NT2/D1 (cell line): Measurements from ENCODE around the gene THBS3.
"Not testable (repeated sequence)": the region's sequence is repeated elsewhere in the genome, so short reads cannot be mapped to it uniquely, and the experiment has no call there.

Experiments used
- YY1 ChIP-seq: IDR thresholded peaks from 2 replicates; pipeline ENCODE4 v1.6.1; 2011; ENCODE audit not compliant: insufficient read length, insufficient read depth
- ZNF274 ChIP-seq: IDR thresholded peaks from 2 replicates; pipeline ENCODE4 v1.6.1; 2011; ENCODE audit warnings: mild to moderate bottlenecking, low read depth, low read length

DNA sequence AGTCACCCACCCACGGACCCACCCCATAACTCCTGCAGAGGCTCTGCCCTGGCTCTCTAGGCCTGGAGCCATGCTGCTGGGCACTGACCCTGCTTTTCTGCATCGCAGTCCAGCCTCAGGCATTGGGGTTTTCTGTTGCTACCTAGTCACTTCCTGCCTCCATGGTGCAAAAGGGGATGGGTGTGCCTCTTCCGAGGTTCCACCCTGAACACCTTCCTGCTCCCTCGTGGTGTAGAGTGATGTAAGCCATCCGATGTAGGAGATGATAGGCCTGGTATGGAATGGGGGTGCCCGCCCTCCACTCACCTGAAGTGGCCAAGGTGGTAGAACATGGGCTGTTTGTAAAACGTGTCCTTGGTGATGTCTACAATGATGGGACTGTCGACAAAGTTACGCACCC is 27.7 kb upstream of the THBS3 start:
- not testable (repeated sequence) for TF ChIP-seq ZNF274, YY1
